AG04450 (cell line): ENCODE results near the gene PFDN6. TPM values are rescaled to one million over a fixed set of nuclear protein-coding genes. Genes with fewer than 3 reads are reported as not detected.

Experiments used
- CTCF ChIA-PET: fragments of 300-600, 350-600 bp; formaldehyde crosslinking; extraction: SDS; loops from one replicate; lab custom pipeline; 2022; ENCODE audit warnings: antibody characterized with exemption, inconsistent platforms; lab: Charles Lee
- POLR2A ChIA-PET: fragments of 350-600 bp; formaldehyde crosslinking; extraction: SDS; loops from one replicate; lab custom pipeline; 2021; ENCODE audit warnings: antibody characterized with exemption, inconsistent platforms; lab: Yijun Ruan, JAX
- DNase-seq: peaks from one replicate; pipeline ENCODE4 v3.0.0-alpha.2; 2011; ENCODE audit warnings: low read depth, low spot score
- H3K27ac ChIP-seq: one replicate; pipeline ENCODE4 v1.5.1; 2012; ENCODE audit warnings: low read depth, low read length, control low read depth
- H3K27me3 ChIP-seq: one replicate; pipeline ENCODE4 v1.6.0; 2012; ENCODE audit warnings: low read length; ENCODE audit not compliant: control insufficient read depth, insufficient read depth
- H3K4me3 ChIP-seq: 2 replicates; pipeline ENCODE4 v1.5.1; 2011; ENCODE audit warnings: mild to moderate bottlenecking, low read depth, low read length, control low read depth
- H3K9me3 ChIP-seq: 2 replicates; pipeline ENCODE4 v1.5.1; 2012; ENCODE audit warnings: low read length; ENCODE audit not compliant: control insufficient read depth, insufficient read depth
- CTCF ChIP-seq: IDR thresholded peaks from 2 replicates; pipeline ENCODE4 v1.5.1; 2011; ENCODE audit warnings: low read depth, low read length, control low read depth, inconsistent platforms
- polyA plus RNA-seq: library from polyadenylated mRNA; depleted of rRNA; stranded (reverse); fragments of >200 nt; gene quantifications from 2 replicates; pipeline ENCODE4 v1.2.3, GENCODE V29; 2011

PFDN6 gene
- polyA plus RNA-seq, 1 experiment, result 64.6 TPM

- Histone ChIP-seq H3K9me3 (peaks cover 4% of the 10 kb centered on the region; the same call in 1 of the 2 replicates), H3K27ac (no peak overlapping the region), H3K4me3 (no peak overlapping the region), H3K27me3 (no peaks in the 10 kb centered on the region)
- CTCF ChIA-PET, result no interaction called here
- DNase-seq, result no peak
- POLR2A ChIA-PET, result no interaction called here
- no peak for TF ChIP-seq CTCF
These were observed 26.6 kb downstream of the PFDN6 start for GRCh38 chr6:33315793-33316602.

- no peak for DNase-seq
- POLR2A ChIA-PET, result interaction anchor here (0.9 to 2.0 kb wide), 4 partner anchors 18 to 345 kb away, joined by 4 to 12 read pairs (median 10); partner anchors contain the start of genes B3GALT4, RGL2, RPS18 and VPS52
- Histone ChIP-seq H3K4me3 (peak overlapping the region; percentile 78), H3K27ac (no peak overlapping the region), H3K9me3 (peaks cover 4% of the 10 kb centered on the region; the same call in 1 of the 2 replicates), H3K27me3 (no peaks in the 10 kb centered on the region)
- no peak for TF ChIP-seq CTCF
- CTCF ChIA-PET, result interaction anchor here (0.9 to 2.6 kb wide), 4 partner anchors 9 to 74 kb away, joined by 3 to 13 read pairs (median 6); partner anchors contain the start of gene RGL2
These were observed 27.4 kb downstream of the PFDN6 start for GRCh38 chr6:33316603-33317418.

DNA sequence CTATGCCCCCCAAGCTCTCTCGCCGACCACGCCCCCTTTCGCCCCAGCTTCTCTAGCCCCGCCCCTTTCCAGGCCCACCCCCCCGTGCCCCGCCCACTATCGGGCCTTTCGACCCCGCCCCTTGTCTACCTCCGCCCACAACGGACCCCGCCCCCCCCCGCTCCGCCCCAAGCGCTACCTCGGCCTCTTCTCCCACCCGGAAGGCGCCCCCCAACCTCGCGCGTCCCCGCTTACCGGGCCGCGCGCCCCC, 27.9 kb downstream of the PFDN6 start:
- ChIA-PET CTCF (interaction anchor here (0.9 to 2.6 kb wide), 5 partner anchors 8 to 73 kb away, joined by 3 to 13 read pairs (median 7); partner anchors contain the start of gene RGL2), POLR2A (interaction anchor here (0.7 to 2.0 kb wide), 11 partner anchors 18 to 1122 kb away, joined by 3 to 12 read pairs (median 3); partner anchors contain the start of genes B3GALT4, PFDN6, RGL2 and RPS18)

GRCh38 chr6:33317669-33318425, 28.4 kb downstream of the PFDN6 start, which contains the start of gene ZBTB22:
ZBTB22 (minus strand) TSS chr6:33317744; CDS start chr6:33316916, 828 bp downstream.
- Histone ChIP-seq H3K4me3 (peak within 1 kb of the TSS; percentile 78), H3K27me3 (no peaks in the 10 kb centered on the region), H3K27ac (peak within 1 kb of the TSS; percentile 72), H3K9me3 (peaks cover 4% of the 10 kb centered on the region; the same call in 1 of the 2 replicates)
- DNase-seq, result peak; percentile 98
- CTCF ChIA-PET, result interaction anchor here (0.7 to 2.6 kb wide), 6 partner anchors 8 to 432 kb away, joined by 3 to 13 read pairs (median 6); partner anchors contain the start of gene RGL2
- TF ChIP-seq CTCF, result no peak
- POLR2A ChIA-PET, result interaction anchor here (0.6 to 2.0 kb wide), 19 partner anchors 19 to 1122 kb away, joined by 3 to 17 read pairs (median 3); partner anchors contain the start of genes B3GALT4, CUTA, PFDN6 and RGL2

More for the DNA sequence above, 27.9 kb downstream of the PFDN6 start:
- H3K27ac ChIP-seq, result no peak overlapping the region
- TF ChIP-seq CTCF, result no peak
- peak overlapping the region; percentile 78 for H3K4me3 ChIP-seq
- H3K9me3 ChIP-seq, result peaks cover 4% of the 10 kb centered on the region; the same call in 1 of the 2 replicates
- no peaks in the 10 kb centered on the region for H3K27me3 ChIP-seq
- no peak for DNase-seq
